COR-L47 (cell line): ENCODE results near the gene CAMK2B.

Experiments
- DNase-seq: peaks from one replicate; lab custom pipeline; 2025; lab: John Stamatoyannopoulos, UW

CAMK2B gene

DNA sequence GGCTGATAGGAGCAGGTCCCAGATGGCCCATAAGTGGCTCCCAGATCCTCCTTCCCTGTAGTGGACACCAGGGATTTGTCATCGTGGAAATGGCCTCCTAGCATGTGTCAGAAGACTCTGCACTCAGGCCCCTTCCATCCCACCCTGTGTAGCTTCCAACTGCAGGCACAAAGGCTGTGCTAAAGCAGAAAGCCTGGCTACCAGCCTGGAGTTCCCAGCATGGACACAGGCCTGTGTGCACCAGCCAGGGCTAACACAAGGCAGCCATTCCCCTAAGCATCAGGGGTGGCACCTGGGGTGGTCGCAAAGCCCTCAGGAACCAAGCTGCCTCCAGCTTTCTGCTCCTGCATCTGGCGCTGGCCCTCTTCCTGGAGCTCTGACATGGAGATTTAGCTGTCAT is 4.5 kb upstream of the CAMK2B start:
- DNase-seq: no peak

- no peak for DNase-seq
These were observed 3.7 kb upstream of the CAMK2B start for GRCh38 chr7:44329081-44329480.

- peak; percentile 25 for DNase-seq
These were observed 2.6 kb upstream of the CAMK2B start for GRCh38 chr7:44327981-44328380.

DNA sequence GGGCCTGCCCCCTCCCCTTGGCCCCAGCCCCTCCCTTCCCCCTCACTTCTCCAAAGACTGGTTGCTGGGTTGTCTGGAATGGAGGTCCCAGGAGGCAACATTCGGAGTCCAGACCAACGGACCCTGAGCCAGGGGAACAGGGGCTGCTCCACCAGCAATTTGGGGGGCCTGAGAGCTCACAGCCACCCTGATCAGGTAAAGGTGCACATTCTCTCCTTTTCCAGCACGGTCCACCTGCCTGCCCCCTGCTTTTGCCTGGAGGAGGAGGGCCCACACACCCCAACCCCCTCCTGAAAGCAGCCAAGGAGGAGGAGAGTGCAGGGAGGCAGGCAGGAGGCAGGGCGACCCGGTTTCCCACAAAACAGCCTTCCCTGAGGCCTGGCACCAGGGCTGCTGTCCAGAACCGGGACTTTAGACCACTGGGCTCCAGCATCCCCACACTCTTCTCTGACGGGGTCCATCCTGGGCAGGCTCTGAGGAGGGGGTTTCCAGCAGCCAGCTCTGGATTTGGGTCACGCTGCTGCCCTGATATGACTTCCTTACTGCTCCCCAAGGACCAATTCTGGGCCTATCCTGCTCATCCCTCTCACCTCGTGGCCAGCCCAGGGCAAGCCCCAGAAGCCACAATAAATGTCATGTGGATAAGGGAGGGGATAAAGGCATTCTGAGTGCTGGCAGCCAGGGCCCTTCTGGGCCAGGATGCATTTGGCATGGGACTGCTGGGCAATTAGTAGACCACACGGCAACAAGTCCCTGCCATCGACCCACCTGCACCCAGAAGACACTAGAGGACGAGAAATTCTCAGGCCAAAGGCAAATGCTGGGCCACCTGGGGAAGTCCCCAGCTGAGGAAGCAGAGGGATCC is 1.1 kb upstream of the CAMK2B start:
- no peak for DNase-seq

DNA sequence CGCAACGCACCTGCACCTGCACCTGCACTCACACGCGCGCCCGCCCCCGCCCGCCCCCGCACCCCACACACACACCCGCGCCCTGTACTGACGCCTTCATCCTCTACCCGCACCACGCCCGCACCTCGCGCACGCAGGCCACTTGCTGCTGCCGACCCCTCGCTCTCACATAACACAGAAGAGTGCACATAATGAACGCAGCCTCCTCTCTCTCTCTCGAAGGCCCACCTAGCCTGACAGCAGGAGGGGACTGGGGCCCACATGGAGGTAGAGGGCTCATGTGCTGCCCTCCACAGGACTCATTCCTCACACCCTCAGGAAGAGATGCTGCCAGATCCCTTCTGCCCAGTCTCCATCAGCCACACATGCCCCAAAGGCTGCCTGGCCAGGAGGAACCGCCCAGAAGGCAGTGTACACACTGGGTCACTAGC is 432 bp upstream of the CAMK2B start:
- DNase-seq: peak; percentile 61

- DNase-seq: no peak
These were observed 753 bp downstream of the CAMK2B start for GRCh38 chr7:44324481-44325200.

GRCh38 chr7:44324204-44324480 is 1.3 kb downstream of the CAMK2B start:
- peak; percentile 27 for DNase-seq

DNA sequence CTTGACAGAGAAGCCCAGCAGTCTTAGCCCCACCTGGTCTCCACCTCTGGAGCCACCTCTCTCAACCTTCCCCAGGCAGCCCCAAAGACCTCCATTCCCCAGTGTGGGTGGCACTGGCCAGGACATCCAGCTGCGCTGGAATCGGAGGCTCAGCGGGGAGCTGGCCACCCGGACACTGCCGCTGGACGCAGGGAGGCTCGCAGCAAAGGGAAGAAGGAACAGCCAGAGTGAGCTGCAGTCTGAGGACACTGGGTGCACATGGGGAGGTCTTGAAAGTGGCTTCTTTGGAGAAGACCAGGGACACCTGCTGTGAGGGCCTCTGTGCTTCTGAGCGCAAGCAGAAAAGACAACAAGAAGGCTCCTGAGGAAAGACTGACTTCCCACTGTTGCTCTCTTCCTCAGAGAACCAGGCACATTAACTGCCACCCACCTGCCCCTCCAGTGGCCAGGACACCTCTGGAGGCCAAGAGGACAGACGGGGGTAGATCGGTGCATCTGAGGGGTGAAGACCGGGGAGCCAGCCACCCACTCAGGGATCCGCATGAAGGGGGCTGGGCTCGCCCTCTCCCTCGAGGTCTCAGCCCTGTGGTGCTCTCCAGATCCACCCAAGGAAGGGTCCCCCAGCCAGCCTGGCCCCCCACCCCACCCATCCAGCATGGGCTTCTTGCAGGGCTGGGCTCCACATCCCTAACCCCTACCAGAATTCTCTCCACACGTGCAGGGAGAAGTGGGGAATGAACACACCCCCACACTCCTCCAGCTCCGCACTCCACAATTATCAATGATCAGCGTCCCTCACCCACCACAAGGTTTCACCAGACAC is 1.8 kb downstream of the CAMK2B start:
- DNase-seq: no peak

GRCh38 chr7:44322631-44323363 is 2.6 kb downstream of the CAMK2B start:
- no peak for DNase-seq

- no peak for DNase-seq
These were observed 3.6 kb downstream of the CAMK2B start for GRCh38 chr7:44321796-44322195.

- DNase-seq: peak; percentile 33
These were observed 4.5 kb downstream of the CAMK2B start for GRCh38 chr7:44320794-44321371.

DNA sequence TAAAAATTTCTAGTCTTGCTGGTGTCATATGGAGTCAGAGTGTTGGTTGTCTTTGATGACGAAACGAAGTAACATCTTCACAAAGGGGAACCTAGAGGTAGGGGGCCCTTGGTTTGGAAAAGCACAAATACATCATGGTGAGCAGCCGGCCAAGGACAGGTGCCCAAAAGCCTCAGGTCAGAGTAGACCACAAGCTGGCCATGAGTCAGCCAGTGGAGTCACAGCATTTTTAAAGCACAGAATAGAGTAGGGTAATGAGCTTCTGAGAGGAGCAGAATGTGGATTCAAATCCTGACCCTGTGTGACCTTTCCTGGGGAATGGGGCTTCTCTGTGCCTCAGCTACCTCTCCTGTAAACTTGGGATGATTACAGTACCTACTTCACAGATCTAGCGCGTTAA is 5.3 kb downstream of the CAMK2B start:
- DNase-seq: no peak

DNA sequence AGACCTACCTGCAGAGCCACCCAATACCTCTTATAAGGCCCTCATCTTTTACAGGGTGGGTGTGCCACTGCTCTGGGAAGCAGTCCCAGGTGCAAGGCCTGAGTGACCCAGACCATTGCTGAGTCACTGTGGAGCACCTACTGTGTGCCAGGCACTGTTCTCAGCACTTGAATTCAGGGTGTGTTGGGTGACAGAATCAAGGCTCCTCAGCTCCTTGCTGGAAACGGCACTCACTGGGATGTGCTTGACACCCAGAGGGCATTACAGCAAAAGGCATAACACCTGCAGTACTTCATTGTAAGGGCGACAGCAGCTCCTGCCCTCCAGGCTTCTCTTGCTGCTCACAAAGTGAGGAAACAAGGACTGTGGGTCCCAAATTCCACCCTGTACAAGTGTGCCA is 7.1 kb downstream of the CAMK2B start:
- DNase-seq: no peak

DNA sequence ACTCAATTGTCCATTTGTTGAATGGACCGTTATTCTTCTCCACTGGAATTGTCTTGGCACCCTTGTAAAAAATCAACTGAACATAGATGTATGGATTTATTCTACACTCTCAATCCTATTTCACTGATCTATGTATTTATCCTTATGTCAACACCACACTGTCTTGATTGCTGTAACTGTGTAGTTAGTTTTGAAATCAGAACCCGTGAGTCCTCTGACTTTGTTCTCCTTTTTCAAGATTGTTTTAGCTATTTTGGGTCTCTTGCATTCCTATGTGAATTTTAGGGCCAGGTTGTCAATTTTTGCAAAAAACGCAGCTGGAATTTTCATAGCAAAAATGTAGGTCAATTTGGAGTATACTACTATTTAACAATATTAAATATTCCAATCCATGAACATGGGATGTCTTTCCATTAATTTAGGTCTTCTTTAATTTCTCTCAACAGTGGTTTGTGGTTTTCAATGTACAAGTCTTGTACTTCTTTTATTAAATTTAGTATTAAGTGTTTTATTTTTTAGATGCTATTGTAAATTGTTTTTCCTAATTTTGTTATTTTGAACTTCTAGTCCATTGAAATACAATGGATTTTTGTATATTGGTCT is 10.0 kb downstream of the CAMK2B start:
- DNase-seq: no peak

DNA sequence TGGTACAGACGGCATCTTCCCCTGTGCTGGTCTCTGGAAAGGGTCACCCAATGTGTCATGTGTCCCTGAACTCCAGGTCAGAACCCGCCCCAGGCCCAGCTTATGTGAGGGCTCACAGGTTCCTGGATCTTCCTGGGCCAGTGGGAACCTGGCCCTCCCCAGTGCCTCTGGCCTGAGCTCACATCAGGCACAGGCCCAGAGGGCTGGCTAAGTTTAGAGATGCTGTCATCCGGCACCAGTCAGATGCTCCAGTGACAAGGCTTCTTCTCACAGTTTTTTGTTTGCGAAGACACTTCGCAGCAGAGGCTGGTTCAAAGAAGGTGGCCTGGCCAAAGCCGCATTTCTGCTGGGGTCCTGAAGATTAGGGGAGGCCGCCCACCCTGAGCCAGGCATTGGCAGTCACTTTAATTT is 11.8 kb downstream of the CAMK2B start:
- no peak for DNase-seq

DNA sequence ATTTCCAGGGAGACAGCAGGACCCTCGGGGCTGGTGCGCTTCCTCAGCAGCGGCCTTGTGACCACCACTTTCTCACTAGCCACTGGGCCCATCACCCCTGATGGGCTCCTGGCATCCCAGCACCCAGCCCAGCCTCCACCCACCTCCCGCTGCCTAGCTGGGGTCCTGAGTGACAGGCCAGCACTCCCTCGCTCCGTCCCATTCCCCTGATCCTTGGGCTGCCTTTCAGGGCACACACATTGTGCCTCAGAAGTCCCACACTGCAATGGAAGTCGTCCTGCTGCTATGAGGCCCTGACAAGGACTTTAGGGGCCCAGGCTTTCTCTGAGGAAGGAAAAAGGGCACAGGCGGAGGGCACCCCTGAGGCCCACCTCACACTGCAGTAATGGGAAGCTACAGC is 12.4 kb downstream of the CAMK2B start:
- no peak for DNase-seq

DNA sequence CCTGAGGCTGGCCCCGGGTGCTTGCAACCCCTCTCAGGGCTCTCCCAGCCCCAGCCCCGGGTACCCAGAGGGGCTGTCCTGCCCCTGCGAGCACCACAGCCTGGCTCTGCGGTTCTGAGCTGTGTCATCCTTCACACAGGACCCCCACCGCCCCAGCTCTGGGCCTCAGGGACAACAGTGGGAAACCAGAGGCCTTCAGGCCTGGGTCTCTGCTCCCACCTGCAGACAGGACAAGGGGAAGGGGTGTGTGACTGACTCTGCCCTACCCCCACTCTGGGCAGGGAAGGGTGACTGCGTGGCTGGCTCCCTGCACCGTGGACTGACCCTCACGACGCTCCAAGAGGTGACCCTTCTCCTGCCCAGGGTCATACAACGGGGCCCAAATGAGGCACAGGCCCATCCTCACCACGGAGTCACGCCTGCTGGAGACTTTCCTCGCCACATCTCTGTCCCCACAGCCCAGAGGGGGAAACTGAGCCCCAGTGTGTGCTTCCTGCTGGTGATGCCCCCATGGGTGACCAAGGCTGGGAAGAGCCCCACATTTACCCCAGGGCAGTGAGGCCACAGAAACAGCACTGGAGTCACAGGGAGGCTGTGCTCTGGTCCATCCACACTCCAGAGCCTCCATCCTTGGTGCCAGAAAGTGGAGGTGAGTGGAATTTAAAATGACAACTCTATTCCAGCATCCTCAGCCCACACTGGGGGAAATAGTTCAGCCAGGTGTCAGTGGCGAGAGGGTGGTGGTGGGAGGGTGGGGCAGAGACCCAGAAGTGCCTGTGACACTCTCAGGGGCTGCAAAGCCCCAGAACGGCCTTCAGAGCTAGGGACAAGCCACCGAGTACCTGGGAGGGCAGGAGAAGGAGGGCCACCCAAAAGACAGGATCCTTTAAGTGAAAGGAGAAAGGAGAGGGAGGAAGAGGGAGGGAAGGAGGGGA is 13.6 kb downstream of the CAMK2B start:
- DNase-seq: no peak

- DNase-seq: no peak
These were observed 15.1 kb downstream of the CAMK2B start for GRCh38 chr7:44310221-44310848.

- no peak for DNase-seq
These were observed 15.9 kb downstream of the CAMK2B start for GRCh38 chr7:44309271-44310091.
